Neural cell (in vitro differentiated cells): ENCODE measurements around the gene LIMK1. TPM values are rescaled to one million over a fixed set of nuclear protein-coding genes. Genes with fewer than 3 reads are reported as not detected.

Experiments
- H2AFZ ChIP-seq: fragments of 200-600, 300-800 bp; sonication (generic), shearing (Covaris generic); 2 replicates; pipeline ENCODE4 v1.6.0; 2014; ENCODE audit warnings: low read depth, mild to moderate bottlenecking, antibody characterized with exemption, low read length, moderate library complexity
- H3F3A ChIP-seq: fragments of 200-600 bp; shearing (Covaris generic); 2 replicates; pipeline ENCODE4 v1.6.1; 2016; ENCODE audit warnings: mild to moderate bottlenecking, moderate library complexity, mixed read lengths, antibody characterized with exemption, low read length; ENCODE audit not compliant: insufficient read depth, poor library complexity, severe bottlenecking
- H3K27ac ChIP-seq: fragments of 200-600, 300-800 bp; sonication (generic), shearing (Covaris generic); 2 replicates; pipeline ENCODE4 v1.5.1; 2014; ENCODE audit warnings: mild to moderate bottlenecking, low read length, moderate library complexity
- H3K27me3 ChIP-seq: fragments of 300-800, 200-600 bp; sonication (generic), shearing (Covaris generic); 2 replicates; pipeline ENCODE4 v1.6.0; 2014; ENCODE audit warnings: mild to moderate bottlenecking, low read depth, low read length, moderate library complexity; ENCODE audit not compliant: insufficient read depth
- H3K36me3 ChIP-seq: fragments of 300-800, 200-600 bp; sonication (generic), shearing (Covaris generic); 2 replicates; pipeline ENCODE4 v1.5.1; 2014; ENCODE audit warnings: mild to moderate bottlenecking, antibody characterized with exemption, low read length, moderate library complexity; ENCODE audit not compliant: insufficient read depth
- H3K4me2 ChIP-seq: fragments of 300-800, 200-600 bp; sonication (generic), shearing (Covaris generic); 2 replicates; pipeline ENCODE4 v1.6.0; 2014; ENCODE audit warnings: mild to moderate bottlenecking, low read length
- H3K4me3 ChIP-seq: fragments of 300-800, 200-600 bp; sonication (generic), shearing (Covaris generic); 2 replicates; pipeline ENCODE4 v1.5.1; 2014; ENCODE audit warnings: mild to moderate bottlenecking, low read length, moderate library complexity
- H3K79me2 ChIP-seq: fragments of 200-600 bp; shearing (Covaris generic); replicated peaks from 2 replicates; pipeline ENCODE4 v1.6.0; 2014; ENCODE audit warnings: mild to moderate bottlenecking, low read length, moderate library complexity; ENCODE audit not compliant: insufficient read depth
- H3K9ac ChIP-seq: fragments of 300-800, 200-600 bp; sonication (generic), shearing (Covaris generic); 2 replicates; pipeline ENCODE4 v1.6.1; 2016; ENCODE audit warnings: mild to moderate bottlenecking, low read length, mixed read lengths
- H3K9me2 ChIP-seq: fragments of 200-600 bp; shearing (Covaris generic); 2 replicates; pipeline ENCODE4 v1.6.1; 2016; ENCODE audit warnings: mild to moderate bottlenecking, low read length, mixed read lengths; ENCODE audit not compliant: insufficient read depth
- H3K9me3 ChIP-seq: fragments of 200-600, 300-800 bp; sonication (generic), shearing (Covaris generic); 2 replicates; pipeline ENCODE4 v1.6.1; 2016; ENCODE audit warnings: mild to moderate bottlenecking, mixed run types, low read length, moderate library complexity, mixed read lengths
- H4K20me1 ChIP-seq: fragments of 200-600 bp; shearing (Covaris generic); 2 replicates; pipeline ENCODE4 v1.6.1; 2016; ENCODE audit warnings: mild to moderate bottlenecking, mixed run types; ENCODE audit not compliant: insufficient read depth
- CTCF ChIP-seq: fragments of 450-650 bp; IDR thresholded peaks from 2 replicates; pipeline ENCODE4 v1.5.1; 2014; ENCODE audit warnings: antibody characterized with exemption, mild to moderate bottlenecking, moderate library complexity; ENCODE audit not compliant: poor library complexity, severe bottlenecking
- EP300 ChIP-seq: fragments of 450-650 bp; conservative IDR thresholded peaks from 2 replicates; pipeline ENCODE4 v1.6.1; 2014; ENCODE audit warnings: antibody characterized with exemption, mild to moderate bottlenecking, moderate library complexity; ENCODE audit not compliant: poor library complexity, severe bottlenecking
- EZH2 ChIP-seq: fragments of 200-600, 300-800 bp; shearing (Covaris generic), sonication (generic); IDR thresholded peaks from 2 replicates; pipeline ENCODE4 v1.6.1; 2014; ENCODE audit warnings: antibody characterized with exemption, low read length, borderline replicate concordance, mild to moderate bottlenecking; ENCODE audit not compliant: insufficient read depth, poor library complexity, severe bottlenecking
- MXI1 ChIP-seq: fragments of 450-650 bp; conservative IDR thresholded peaks from 2 replicates; pipeline ENCODE4 v1.6.1; 2014; ENCODE audit warnings: antibody characterized with exemption, mild to moderate bottlenecking; ENCODE audit not compliant: poor library complexity, severe bottlenecking
- POLR2AphosphoS5 ChIP-seq: IDR thresholded peaks from 2 replicates; pipeline ENCODE4 v1.6.1; 2012
- RAD21 ChIP-seq: fragments of 450-650 bp; conservative IDR thresholded peaks from 2 replicates; pipeline ENCODE4 v1.6.1; 2014; ENCODE audit warnings: antibody characterized with exemption, mild to moderate bottlenecking, moderate library complexity
- REST ChIP-seq: IDR thresholded peaks from 2 replicates; pipeline ENCODE4 v1.6.1; 2012; ENCODE audit warnings: borderline replicate concordance
- SMC3 ChIP-seq: fragments of 450-650 bp; conservative IDR thresholded peaks from 2 replicates; pipeline ENCODE4 v1.6.1; 2014; ENCODE audit warnings: antibody characterized with exemption, mild to moderate bottlenecking, moderate library complexity; ENCODE audit not compliant: poor library complexity
- TAF1 ChIP-seq: IDR thresholded peaks from 2 replicates; pipeline ENCODE4 v1.6.1; 2012; ENCODE audit warnings: low read depth
- polyA plus RNA-seq: library from polyadenylated mRNA; depleted of rRNA; stranded (reverse); fragments of >200 nt; gene quantifications from 2 replicates; pipeline ENCODE4 v1.2.3, GENCODE V29; 2014

Gene LIMK1
- polyA plus RNA-seq, 1 donor from 2014 or later, result 21.1 TPM

GRCh38 chr7:74053589-74054186 is 29.9 kb upstream of the LIMK1 start:
- no peaks in the 10 kb centered on the region for H3K36me3 ChIP-seq
- TF ChIP-seq REST (no peak), TAF1 (no peak), CTCF (no peak), EZH2 (no peak), POLR2AphosphoS5 (no peak), EP300 (no peak), MXI1 (no peak), SMC3 (no peak), RAD21 (no peak)

GRCh38 chr7:74056096-74056915 is 27.3 kb upstream of the LIMK1 start:
- Histone ChIP-seq H3K9ac (no peak overlapping the region), H3K79me2 (no peaks in the 10 kb centered on the region), H3K27me3 (no peaks in the 10 kb centered on the region), H2AFZ (no peak overlapping the region), H3F3A (no peaks in the 10 kb centered on the region), H3K4me2 (no peak overlapping the region), H3K36me3 (no peaks in the 10 kb centered on the region), H3K27ac (no peak overlapping the region), H3K9me2 (no peaks in the 10 kb centered on the region), H3K9me3 (no peaks in the 10 kb centered on the region), H4K20me1 (no peaks in the 10 kb centered on the region), H3K4me3 (no peak overlapping the region)
- TF ChIP-seq CTCF (no peak), SMC3 (no peak), REST (no peak), RAD21 (no peak), POLR2AphosphoS5 (no peak), MXI1 (no peak), EZH2 (no peak), EP300 (no peak), TAF1 (no peak)

More at GRCh38 chr7:74053589-74054186, 29.9 kb upstream of the LIMK1 start:
- Histone ChIP-seq H3F3A (no peaks in the 10 kb centered on the region), H4K20me1 (no peaks in the 10 kb centered on the region), H2AFZ (no peak overlapping the region), H3K9me2 (no peaks in the 10 kb centered on the region), H3K9me3 (no peaks in the 10 kb centered on the region), H3K79me2 (no peaks in the 10 kb centered on the region), H3K27me3 (no peaks in the 10 kb centered on the region), H3K9ac (no peak overlapping the region), H3K4me3 (no peak overlapping the region), H3K27ac (no peak overlapping the region), H3K4me2 (no peak overlapping the region)
